HEK293 (cell line): ENCODE results near the gene ACTL9.

Experiments
- ATF2 ChIP-seq: fragments of 450-650 bp; formaldehyde crosslinking; IDR thresholded peaks from 2 replicates; pipeline ENCODE4 v1.5.1; 2016; ENCODE audit warnings: missing biosample characterization, missing genetic modification characterization, low read depth
- PRDM1 ChIP-seq: fragments of 450-650 bp; formaldehyde crosslinking; IDR thresholded peaks from 2 replicates; pipeline ENCODE4; 2016; ENCODE audit warnings: missing biosample characterization, missing genetic modification characterization
- TCF7L2 ChIP-seq: IDR thresholded peaks from 2 replicates; pipeline ENCODE4 v1.6.1; 2011; ENCODE audit warnings: low read depth, mild to moderate bottlenecking, inconsistent platforms, low read length, moderate library complexity, borderline replicate concordance
- YY1 ChIP-seq: fragments of 450-650 bp; formaldehyde crosslinking; IDR thresholded peaks from 2 replicates; pipeline ENCODE4 v1.5.1; 2018; ENCODE audit warnings: missing biosample characterization, missing genetic modification characterization
- ZBTB21 ChIP-seq: fragments of 450-650 bp; formaldehyde crosslinking; IDR thresholded peaks from 2 replicates; pipeline ENCODE4 v1.5.1; 2017; ENCODE audit warnings: missing biosample characterization, missing genetic modification characterization
- ZNF350 ChIP-seq: fragments of 450-650 bp; formaldehyde crosslinking; IDR thresholded peaks from 2 replicates; pipeline ENCODE4 v1.5.0; 2017; ENCODE audit warnings: missing biosample characterization, mild to moderate bottlenecking, missing genetic modification characterization
- ZNF449 ChIP-seq: fragments of 450-650 bp; formaldehyde crosslinking; IDR thresholded peaks from 2 replicates; pipeline ENCODE4 v1.5.1; 2017; ENCODE audit warnings: missing biosample characterization, mild to moderate bottlenecking, missing genetic modification characterization, moderate library complexity
- ZNF600 ChIP-seq: fragments of 450-650 bp; formaldehyde crosslinking; IDR thresholded peaks from 2 replicates; pipeline ENCODE4 v1.5.1; 2016; ENCODE audit warnings: missing biosample characterization, missing genetic modification characterization
- ZNF677 ChIP-seq: fragments of 450-650 bp; IDR thresholded peaks from 2 replicates; pipeline ENCODE4 v1.5.0; 2018; ENCODE audit warnings: missing biosample characterization, mild to moderate bottlenecking, missing genetic modification characterization, moderate library complexity
- ZNF704 ChIP-seq: fragments of 450-650 bp; formaldehyde crosslinking; IDR thresholded peaks from 2 replicates; pipeline ENCODE4 v1.5.1; 2016; ENCODE audit warnings: missing biosample characterization, missing genetic modification characterization
- TF ChIP-seq, protein P1 (sequence below): fragments of 450-650 bp; formaldehyde crosslinking; IDR thresholded peaks from 2 replicates; pipeline ENCODE4 v1.5.1; 2016; ENCODE audit warnings: missing biosample characterization, missing genetic modification characterization

DNA sequence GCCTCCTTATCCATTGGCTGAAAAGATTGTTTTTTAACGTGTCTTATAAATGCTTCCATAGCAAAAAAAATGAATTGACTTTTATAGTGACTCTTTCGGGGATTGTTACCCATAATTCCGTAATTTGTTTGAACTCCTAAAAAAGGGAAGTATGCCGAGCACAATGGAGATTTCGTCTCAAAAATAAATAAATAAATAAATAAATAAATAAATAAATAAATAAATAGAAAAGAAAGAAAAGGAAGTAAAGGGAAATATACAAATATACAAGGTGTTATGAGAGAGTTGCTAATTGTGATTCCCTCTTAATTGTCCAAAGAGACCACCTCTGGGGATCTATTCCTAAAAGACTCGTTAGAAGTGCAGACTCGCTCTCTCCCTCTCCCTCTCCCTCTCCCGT lies 39.8 kb upstream of the ACTL9 start:
- no peak for TF ChIP-seq ZBTB21 (tag by site-specific recombination)
- TF ChIP-seq, protein P1, sequence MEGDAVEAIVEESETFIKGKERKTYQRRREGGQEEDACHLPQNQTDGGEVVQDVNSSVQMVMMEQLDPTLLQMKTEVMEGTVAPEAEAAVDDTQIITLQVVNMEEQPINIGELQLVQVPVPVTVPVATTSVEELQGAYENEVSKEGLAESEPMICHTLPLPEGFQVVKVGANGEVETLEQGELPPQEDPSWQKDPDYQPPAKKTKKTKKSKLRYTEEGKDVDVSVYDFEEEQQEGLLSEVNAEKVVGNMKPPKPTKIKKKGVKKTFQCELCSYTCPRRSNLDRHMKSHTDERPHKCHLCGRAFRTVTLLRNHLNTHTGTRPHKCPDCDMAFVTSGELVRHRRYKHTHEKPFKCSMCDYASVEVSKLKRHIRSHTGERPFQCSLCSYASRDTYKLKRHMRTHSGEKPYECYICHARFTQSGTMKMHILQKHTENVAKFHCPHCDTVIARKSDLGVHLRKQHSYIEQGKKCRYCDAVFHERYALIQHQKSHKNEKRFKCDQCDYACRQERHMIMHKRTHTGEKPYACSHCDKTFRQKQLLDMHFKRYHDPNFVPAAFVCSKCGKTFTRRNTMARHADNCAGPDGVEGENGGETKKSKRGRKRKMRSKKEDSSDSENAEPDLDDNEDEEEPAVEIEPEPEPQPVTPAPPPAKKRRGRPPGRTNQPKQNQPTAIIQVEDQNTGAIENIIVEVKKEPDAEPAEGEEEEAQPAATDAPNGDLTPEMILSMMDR (tag by site-specific recombination), result no peak
- TF ChIP-seq PRDM1 (tag by site-specific recombination), result no peak
- TF ChIP-seq YY1 (tag by site-specific recombination), result no peak
- no peak for TF ChIP-seq TCF7L2
- TF ChIP-seq ZNF600 (tag by site-specific recombination), result no peak
- TF ChIP-seq ZNF677 (tag by site-specific recombination), result no peak
- TF ChIP-seq ZNF449 (tag by site-specific recombination), result no peak
- TF ChIP-seq ZNF704 (tag by site-specific recombination), result no peak
- TF ChIP-seq ZNF350 (tag by site-specific recombination), result no peak
- TF ChIP-seq ATF2 (tag by site-specific recombination), result no peak
